CD4-positive, alpha-beta T cell treated with Interleukin-12 subunit alpha and Interleukin-12 subunit beta, for 1 hour (primary cell): Measurements from ENCODE around the gene CD14.
"Not testable (repeated sequence)": the region's sequence is repeated elsewhere in the genome, so short reads cannot be mapped to it uniquely, and the experiment has no call there.

Experiments
- DNase-seq: peaks from one replicate; pipeline ENCODE4 v3.0.0-alpha.2; 2020

The CD14 gene

GRCh38 chr5:140634103-140634502 is 1.1 kb upstream of the CD14 start:
- no peak for DNase-seq

DNA sequence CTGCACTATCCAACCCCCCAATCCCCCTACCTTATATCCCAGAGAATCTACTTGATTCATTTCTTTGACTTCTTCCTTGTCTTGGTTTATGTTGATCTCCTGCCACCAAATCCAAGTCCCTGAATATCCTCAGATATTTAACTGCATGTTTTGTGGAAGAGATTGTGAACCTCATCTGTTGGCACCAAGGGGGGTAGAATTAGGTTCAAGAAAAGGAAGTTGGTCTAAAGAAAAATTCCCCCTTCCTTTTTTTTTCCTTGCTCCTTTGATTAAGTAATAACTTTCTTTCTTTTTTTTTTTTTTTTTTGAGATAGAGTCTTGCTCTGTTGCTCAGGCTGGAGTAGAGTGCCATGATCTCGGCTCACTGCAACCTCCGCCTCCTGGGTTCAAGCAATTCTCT is 526 bp upstream of the CD14 start:
- DNase-seq, result no peak

GRCh38 chr5:140632366-140633020 is 482 bp downstream of the CD14 start:
- DNase-seq, result peak; percentile 55

DNA sequence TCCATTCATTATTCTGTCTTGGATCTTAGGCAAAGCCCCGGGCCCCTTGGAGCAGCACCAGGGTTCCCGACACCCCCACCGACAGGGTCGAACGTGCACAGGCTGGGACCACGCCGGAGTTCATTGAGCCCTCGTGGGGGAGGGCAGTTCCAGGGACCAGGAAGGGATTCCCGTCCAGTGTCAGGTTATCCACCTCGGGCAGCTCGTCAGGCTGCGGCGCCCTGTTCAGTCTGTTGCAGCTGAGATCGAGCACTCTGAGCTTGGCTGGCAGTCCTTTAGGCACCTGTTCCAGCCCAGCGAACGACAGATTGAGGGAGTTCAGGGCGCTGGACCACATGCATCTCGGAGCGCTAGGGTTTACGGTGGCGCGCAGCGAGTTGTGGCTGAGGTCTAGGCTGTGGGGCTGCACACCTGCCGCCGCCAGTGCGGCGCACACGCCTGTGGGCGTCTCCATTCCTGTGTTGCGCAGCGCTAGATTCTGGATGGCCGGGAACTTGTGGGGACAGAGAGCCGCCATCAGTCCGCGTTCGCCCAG is 1.1 kb downstream of the CD14 start:
- peak; percentile 40 for DNase-seq

- no peak for DNase-seq
Measured at GRCh38 chr5:140631036-140631417, 1.9 kb downstream of the CD14 start.

GRCh38 chr5:140630292-140631035 is 2.5 kb downstream of the CD14 start:
- no peak for DNase-seq

GRCh38 chr5:140628711-140629110 is 4.3 kb downstream of the CD14 start:
- no peak for DNase-seq

GRCh38 chr5:140627972-140628371 is 5.0 kb downstream of the CD14 start:
- no peak for DNase-seq

GRCh38 chr5:140624886-140625285 is 8.1 kb downstream of the CD14 start:
- not testable (repeated sequence) for DNase-seq

- not testable (repeated sequence) for DNase-seq
Measured at GRCh38 chr5:140623061-140623460, 9.9 kb downstream of the CD14 start.

DNA sequence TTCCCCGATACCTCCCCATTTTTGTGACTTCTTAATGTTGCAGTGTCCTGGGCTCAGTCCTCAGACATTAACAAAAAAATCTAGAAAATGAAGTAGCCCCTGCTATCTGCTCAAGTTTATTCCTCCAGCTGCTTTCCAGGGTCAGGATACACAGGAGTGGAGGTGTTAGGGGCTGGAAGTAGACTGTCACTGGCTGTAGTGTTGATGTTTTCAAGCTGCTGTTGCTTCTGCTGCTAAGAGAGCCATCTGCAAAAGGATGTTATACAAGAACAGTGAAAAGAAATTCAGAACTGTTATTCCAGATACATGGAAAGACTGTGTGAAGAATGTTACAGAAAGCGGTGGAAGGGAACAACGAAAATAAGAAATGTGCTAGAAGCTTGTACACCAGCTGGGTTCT is 10.7 kb downstream of the CD14 start:
- DNase-seq, result no peak

DNA sequence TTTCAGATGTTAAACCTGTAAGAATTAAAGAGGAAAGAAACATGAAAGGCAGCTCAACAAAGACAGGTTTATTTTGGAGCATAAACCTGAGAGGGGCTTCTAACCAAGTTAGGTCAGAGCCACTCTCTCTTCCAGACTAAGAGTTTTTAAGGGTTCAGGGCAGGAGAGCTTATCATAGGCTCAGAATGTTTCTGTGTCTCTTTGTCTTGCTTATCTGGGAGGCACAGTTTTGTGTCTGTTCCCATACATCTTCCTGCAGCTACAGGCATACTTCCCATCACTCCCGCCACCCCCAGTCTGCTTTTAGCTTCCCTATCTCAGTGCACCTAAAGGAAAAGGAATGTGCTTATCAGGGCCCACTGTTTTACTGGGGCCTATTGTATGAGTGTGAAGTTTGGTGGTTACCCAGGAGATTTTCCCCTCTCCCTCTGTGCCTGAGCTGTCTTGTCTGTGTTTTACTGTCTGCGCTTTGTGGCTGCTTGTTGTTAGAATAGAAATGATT is 21.9 kb downstream of the CD14 start:
- DNase-seq, result no peak

GRCh38 chr5:140609126-140609525 is 23.8 kb downstream of the CD14 start:
- no peak for DNase-seq

- DNase-seq, result no peak
Measured at GRCh38 chr5:140608722-140609121, 24.3 kb downstream of the CD14 start.

- no peak for DNase-seq
Measured at GRCh38 chr5:140607031-140607430, 25.9 kb downstream of the CD14 start.

- DNase-seq, result no peak
Measured at GRCh38 chr5:140605879-140606278, 27.1 kb downstream of the CD14 start.

DNA sequence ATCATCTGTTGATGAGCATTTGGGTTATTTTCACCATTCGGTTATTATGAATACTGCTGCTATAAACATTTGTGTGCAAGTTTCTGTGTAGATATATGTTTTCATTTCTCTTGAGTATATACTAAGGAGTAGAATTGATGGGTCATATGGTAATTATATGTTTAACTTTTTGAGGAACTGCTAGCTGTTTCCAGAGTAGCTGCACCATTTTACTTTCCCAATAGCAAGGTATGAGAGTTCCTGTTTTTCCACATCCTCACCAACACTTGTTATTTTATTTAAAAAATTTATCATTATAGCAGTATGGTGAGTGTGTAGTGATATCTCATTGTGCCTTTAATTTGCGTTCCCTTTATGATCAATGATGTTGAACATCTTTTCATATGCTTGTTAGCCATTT is 29.2 kb downstream of the CD14 start:
- DNase-seq, result no peak

DNA sequence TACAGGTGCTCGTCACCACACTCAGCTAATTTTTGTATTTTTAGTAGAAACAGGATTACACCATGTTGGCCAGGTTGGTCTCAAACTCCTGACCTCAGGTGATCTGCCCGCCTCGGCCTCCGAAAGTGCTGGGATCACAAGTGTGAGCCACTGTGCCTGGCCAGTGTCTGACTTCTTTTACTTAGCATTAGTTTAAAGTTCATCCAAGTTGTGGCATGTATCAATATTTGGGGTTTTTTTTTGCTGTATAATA is 29.6 kb downstream of the CD14 start:
- DNase-seq, result not testable (repeated sequence)

DNA sequence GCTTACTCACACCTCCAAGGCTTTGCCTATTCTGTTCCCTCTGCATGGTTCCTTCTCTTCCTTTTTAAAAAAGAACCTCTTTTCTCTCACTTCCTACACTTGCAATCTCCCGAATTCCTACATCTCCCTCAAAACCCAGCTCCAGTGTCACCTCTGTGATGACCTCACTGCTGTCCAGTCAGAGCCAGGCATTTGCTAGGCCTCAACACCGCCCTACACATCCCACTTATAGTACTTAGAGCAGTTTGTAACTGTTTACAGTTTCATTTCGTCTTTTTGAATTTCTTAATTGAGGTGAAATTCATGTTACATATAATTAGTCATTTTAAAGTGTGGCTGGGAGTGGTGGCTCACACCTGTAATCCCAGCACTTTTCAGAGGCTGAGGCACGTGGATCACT is 30.8 kb downstream of the CD14 start:
- no peak for DNase-seq

- DNase-seq, result no peak
Measured at GRCh38 chr5:140600096-140600495, 32.9 kb downstream of the CD14 start.

GRCh38 chr5:140598836-140599235 is 34.1 kb downstream of the CD14 start:
- no peak for DNase-seq

- DNase-seq, result no peak
Measured at GRCh38 chr5:140596321-140596741, 36.6 kb downstream of the CD14 start.

- DNase-seq, result no peak
Measured at GRCh38 chr5:140595538-140596300, 37.3 kb downstream of the CD14 start.

DNA sequence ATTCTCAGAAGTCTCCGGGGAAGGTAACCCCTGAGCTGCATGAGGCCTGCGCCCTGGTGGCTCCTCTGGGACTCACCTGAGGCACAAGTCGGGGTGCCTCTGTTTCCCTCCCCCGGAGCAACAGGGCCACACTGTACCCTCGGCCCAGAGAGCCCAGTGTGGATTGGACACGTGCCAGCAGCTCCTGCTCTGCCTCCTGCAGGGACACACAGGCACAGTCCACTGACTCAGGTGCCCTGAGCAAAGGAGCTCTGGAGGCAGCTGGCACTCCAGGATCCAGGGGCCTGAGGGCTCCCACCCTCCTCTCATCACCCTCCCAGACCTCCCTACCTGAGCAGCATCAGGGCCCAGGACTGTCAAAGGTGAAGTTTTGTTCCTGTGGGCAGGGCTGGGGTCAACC is 38.8 kb downstream of the CD14 start:
- DNase-seq, result no peak
